Astrocyte of the hippocampus (primary cell): ENCODE measurements around the gene TRAPPC2L.
"Not testable (repeated sequence)": the region's sequence is repeated elsewhere in the genome, so short reads cannot be mapped to it uniquely, and the experiment has no call there.

Experiments used
- DNase-seq: peaks from one replicate; pipeline ENCODE4 v3.0.0; 2011; ENCODE audit warnings: low read depth, low spot score

TRAPPC2L gene

DNA sequence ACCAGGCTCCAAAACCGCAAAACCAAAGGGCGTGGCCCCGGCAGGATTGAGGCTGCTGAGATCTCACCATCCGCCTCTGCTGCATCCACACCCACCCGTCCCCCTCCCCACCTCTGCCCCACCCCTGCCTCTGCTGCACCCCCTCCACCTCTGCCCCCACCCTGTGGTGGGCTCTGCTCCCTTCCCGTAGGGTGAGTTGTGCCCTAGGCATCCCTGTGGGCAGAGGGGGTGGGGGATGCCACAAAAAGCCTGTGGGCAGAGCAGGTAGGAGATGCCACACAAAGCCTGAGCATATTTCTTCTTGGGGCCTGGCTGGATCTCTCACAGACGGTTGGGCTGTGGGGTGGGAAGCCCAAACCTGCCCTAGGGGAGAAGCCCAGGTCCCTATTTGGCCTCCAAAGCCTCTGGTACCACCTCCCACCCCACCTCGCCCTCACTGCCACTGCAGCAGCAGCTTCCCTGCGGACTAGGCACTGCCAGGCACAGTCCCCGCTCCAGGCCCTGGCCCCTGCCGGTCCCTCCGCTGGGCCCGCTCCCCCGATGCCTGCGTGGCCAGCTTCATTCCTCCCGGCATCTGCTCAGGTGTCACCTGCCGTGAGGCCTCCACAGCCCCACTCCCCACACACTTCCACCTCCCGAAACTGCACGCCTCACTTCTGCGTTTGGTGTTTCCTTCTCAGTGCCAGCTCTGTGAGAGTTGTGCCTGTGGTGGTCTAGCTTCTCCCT is 20.8 kb downstream of the TRAPPC2L start:
- no peak for DNase-seq

DNA sequence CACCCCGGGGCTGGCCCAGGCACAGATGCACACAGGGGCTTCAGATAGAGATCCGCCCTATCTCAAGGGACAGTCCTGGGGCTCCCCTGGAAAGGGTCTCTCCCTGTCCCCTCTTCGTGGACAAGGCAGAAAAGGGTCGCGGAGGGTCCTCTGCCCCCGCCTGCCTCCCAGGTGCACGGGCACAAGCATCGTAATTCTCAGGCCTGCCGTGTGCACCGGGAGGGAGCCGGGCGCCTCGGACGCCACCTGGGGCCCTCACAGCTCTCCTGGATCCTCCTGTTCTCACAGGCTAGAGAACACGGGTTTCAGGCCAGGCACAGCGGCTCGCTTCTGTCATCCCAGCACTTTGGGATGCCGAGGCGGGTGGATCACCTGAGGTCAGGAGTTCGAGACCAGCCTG is 21.4 kb downstream of the TRAPPC2L start:
- DNase-seq = no peak

DNA sequence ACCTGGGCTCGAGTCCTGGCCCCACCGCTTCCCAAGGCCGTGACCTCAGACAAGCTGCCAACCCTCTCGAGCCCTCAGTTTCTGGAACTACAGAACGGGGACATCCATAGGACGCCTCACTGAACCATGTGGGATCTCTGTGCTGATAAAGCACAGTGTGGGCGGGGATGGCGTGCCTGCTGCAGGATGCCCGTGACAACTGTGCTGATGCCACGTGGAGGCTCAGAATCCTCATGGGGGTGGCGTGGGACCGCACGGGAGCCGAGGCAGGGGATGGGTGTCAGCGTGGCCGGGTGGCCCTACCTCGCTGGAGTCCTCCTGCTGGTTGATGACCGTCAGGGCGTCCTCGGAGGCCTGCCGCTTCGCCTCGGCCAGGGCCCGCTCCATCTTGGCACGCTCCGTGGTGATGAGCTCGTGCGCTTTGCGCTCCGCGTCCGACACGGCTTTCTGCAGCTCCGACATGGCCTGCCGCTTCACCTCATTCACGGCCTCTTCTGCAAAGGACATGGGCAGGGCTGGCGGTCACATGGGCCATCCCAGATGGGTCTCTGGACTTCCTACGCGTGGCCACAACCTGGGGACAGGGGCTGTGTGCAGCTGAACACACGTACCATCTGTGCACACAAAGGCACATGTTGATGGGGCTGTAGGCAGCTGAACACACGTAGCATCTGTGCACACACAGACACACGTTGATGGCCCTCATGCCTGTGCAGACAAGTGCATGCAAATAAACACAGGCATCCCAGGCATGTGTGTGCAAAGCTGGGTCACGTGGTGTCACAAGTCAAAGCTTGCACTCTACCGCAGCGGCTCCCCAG is 22.2 kb downstream of the TRAPPC2L start:
- DNase-seq = no peak

DNA sequence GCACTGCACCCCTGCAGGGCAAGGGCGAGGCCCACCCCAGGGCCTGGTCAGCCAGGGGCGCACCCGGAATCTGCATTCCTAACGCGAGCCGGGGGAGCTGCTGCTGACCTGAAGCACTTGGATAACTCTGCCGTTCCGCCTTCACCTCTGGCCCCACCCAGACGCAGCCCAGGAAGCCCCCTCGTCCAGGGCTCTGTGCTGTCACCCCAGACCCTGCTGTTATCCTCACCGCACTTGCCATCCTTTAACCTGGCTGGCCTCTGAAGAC is 22.8 kb downstream of the TRAPPC2L start:
- no peak for DNase-seq

DNA sequence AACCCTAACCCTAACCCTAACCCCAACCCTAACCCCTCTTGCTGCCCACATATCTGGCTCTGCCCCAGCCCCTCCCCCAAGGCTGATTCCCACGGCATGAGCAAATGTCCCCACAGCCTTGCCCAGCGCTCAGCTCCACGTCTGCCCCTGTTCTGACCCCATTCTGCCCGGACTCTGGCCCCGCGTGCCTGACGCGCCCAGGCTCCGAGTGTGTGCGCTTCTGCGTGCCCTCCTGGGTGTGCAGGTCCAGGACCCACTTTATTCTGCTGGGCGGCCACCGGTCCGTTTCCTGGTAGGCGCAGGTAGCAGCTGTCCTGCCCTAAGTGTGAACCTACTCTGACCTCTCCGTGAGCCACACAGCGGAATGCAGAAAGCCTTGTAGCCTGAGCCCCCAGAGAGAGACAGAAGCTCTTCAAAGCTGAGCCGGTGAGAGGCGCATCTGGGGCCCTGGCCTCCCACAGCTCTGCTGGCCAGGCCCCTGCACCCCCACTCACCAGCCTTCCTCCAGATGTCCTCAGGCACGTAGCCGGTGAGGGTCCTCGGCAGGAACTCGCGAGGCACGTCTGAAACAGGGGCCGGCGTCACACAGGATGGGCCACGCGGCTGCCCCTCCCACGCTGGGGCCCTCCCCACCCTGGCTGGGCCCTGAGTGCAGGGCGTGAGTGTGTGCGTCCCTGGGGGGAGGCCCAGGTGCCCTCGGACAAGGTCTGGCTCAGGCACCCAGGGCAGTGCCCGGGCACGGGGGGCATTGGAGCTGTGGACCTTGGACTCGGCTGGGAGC is 23.5 kb downstream of the TRAPPC2L start:
- no peak for DNase-seq

DNA sequence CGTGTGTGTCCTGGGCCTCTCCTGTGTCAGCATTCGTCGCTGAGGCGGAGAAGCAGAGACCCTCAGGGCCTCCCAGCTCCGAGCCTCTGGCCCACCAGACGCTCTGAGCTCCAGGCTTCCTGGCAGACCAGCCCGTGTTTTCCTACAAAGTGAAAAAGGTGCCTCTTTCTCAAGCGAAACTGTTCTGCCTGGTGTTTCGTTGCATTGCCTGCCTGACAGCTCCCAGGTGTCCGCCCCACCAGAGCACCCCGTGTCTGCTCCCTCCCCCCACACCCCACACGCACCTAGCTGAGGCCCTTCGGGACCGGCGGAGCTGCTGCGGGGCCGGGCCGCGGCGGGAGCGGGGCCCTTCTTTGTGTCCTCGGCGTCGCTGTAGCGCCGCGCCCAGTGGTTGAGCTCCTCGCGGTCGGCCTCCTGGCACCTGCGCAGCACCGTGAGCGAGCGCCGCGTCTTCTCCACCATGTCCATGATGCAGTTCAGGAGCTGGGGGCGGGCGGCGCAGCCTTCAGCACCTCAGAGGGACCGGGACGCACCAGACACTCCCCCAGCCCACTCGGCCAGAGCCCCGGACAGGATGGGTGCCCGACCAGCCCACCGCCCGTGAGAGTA is 24.2 kb downstream of the TRAPPC2L start:
- peak; percentile 26 for DNase-seq

DNA sequence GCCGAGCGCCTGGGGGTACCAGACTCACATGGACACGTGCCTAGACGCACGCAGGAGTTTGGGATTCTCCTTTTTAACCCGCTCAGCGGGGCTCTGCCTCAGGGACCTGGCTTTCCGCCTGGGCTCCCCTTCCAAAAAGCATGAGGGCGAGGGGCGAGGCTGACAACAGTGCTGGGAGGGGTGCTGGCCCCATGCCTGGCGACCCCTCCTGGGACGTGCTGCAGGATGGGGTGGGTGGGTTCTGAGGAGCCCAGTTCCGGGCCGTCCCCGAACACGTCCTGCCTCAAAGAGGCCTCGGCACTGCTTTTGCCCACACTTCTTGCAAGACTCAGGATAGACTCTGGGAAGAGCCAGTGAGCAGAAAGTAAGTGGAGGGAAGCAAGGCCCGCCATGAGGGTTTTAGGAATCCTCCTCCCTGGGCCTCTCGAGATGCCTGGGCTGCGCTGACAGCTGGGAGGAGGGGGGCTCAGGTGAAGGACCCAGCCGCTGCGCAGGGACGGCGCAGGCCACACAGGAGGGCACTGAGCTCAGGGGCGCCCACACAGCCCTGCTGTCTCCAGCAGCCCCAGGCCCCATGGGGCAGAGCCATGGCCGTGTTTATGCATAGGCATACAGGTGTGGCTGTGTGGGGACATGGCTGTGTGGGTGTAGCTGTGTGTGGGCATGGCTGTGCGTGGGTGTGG is 24.9 kb downstream of the TRAPPC2L start:
- no peak for DNase-seq

DNA sequence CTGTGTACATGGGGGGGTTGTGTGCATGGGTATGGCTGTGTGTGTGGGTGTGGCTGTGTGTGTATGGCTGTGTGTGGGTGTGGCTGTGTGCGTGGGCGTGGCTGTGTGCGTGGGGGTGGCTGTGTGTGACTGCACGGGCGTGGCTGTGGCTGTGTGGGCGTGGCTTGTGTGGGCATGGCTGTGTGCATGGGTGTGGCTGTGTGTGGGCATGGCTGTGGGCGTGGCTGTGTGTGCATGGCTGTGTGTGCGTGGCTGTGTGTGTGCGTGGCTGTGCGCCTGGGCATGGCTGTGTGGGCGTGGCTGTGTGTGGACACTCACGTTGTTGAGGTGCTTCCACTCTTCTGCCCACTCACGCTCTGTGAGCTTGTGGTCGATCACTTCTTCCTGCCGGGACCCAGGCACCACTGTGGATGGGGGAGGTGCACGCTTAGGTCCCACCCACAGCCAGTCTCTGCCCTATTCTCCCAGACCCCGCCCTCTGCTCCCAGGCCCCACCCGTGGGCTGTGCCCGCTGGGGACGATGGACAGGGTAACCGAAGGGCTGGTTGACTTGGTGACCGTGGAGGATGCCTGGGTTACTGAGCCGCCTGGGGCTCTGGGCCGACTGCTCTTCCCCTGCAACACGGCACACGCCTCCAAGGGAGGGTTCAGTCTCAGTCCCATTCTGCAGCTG is 25.6 kb downstream of the TRAPPC2L start:
- DNase-seq = no peak

DNA sequence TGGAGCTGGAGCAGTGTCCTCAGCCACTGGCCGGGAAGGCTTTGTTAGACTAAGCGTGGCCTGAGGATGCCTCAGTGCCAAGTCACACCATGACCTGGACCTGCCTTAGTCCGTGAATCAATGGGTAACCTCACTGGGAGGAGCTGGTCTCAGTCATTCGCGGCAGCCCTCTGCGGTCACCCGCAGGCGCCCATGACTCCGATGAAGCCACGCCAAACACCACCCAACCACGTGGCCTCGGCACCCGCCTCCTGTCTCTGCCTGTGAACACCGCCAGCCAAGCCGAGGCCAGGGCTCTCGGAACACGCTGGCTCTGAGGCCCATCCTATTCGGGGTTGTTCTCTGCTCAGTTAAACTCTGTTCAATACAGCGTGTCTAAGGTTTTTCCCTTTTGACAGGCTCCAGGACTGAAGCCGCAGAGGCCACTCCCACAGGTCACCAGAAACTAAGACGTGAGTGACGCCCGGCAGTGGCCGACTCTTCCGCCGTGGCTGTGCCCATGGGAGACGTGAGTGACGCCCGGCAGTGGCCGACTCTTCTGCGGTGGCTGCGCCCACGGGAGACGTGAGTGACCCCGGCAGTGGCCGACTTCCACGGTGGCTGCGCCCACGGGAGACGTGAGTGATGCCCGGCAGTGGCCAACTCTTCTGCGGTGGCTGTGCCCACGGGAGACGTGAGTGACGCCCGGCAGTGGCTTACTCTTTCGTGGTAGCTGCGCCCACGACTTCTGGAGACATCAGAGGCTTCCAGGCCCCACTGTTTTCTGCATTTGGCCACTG is 26.4 kb downstream of the TRAPPC2L start:
- DNase-seq = no peak

DNA sequence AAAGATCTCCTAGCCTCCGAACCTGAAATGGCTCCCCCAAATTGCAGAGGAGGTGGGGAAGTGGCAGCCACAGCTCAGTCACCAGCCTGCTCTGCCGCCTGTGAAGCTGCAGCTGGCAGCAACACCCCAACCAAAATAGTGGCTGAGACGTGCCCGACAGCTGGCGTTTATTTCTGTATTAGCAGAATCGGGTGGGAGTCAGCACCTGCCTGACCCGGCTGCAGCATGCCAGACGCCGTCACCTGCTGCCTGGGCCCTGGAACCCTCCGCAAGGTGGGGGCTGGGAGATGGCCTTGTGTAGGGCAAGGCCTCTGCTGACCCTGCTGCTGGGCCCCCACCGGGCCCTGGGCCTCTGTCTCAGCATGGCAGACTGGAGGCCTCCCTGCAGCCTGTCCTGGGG is 27.0 kb downstream of the TRAPPC2L start:
- DNase-seq = no peak

DNA sequence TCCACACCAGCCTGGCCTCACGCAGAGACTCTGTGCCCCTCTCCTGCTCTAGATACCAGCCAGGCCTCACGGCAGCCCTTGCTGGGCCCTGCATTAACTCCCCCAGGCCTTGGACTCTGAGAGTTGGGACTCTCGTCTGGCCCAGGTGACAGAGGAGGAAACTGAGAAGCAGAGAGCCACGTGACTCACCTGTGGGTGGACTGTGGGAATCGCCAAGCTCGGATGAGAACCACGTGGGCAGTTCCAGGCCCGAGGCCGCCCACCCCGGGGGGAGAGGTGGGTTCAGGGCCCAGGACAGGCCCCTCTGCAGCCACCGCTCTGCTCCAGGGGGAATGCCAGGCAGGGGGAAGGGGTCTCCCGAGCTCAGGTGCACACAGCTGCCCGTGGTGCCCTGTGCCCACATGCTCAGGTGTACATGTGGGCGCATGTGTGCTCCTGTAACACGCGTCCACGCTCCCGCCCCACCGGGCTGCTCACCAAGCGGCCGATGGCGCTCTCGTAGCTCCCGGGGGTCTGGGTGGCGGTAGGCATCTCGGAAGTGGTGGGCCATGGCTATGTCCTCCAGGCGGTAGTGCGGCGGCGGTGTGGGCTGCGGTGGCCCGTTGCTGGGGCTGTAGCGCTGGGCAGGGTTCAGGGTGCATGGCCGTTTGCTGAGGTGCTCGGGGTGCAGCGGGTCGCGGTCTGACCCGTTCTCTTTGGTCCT is 27.8 kb downstream of the TRAPPC2L start:
- no peak for DNase-seq

DNA sequence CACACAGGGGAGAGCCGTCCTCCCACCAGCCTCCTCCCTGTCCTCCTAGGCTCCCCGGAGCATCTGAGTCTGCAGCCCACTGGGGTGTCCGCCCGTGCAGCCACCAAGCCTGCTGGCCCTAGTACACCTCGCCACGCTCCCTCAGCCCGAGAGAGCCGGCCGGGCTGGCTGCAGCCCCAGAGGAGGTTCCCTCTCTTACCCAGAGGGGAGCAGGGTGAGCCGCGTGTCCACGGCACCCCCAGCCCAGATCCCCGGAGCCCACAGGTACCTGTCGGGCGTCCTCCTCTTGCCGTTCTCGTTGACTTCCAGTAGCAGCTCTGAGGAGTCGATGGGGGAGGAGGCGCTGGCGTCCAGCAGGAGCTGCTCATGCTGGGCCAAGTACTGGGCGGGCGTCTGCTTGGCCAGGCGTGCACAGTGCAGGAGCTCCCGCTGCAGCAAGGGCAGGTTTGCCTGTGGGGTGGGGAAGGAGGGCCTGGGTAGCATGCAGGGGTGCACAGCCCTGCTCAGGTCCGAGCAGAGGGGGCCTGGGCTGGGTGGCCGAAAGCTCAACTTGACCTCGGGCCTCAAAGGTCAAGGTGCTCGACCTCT is 28.9 kb downstream of the TRAPPC2L start:
- no peak for DNase-seq

DNA sequence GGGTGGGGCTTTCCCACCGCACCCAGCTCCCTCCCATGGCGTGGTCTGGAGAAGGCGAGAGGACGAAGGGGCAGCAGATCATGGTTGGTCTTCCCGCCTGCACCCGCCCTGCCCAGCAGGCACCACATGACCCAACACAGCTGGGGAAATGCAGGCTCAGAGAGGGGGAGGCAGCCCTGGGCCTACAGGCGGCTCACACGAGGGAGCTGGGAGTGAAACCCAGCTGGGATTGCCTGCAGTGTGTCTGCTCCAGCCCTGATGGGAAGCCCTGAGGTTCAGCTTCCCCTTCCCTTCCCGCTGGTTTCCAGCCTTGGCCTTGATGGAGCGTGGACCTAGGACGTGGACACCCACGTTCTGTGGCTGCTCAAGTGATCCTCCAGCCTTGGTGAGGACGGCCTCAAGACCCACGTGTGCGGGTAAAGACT is 29.5 kb downstream of the TRAPPC2L start:
- no peak for DNase-seq

DNA sequence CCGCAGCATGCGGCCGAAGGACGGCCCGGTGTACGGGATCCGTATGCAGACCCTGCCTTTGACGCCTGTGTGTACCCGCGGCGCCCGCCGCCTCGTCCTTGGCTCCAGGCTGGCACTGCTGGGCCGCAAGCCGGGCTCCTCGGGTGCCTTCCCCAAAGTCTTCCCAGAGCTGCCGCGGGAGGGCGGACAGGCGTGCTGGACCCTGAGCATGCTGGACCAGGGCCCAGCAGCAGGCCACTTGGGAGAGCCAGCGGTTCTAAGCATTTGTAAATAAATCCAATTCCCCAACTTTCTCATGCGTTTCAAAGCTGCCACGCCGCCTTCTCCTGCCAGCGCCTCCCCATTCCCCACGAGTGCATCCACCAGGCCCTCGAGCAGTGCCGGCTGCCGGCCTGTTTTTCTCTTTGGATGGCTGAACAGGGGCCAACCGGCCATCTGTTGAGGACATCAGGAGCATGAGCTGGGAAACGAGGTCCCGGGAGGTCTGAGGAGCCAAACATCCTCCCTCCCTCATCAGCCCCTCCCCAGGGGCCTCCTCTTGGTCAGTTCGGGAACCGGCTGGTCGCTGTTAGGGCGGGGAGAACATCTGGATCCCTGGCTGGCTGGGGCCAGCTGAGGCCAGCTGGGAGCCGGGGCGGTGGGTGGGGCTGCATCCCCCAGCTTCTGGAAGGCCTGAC is 30.1 kb downstream of the TRAPPC2L start:
- DNase-seq = no peak

DNA sequence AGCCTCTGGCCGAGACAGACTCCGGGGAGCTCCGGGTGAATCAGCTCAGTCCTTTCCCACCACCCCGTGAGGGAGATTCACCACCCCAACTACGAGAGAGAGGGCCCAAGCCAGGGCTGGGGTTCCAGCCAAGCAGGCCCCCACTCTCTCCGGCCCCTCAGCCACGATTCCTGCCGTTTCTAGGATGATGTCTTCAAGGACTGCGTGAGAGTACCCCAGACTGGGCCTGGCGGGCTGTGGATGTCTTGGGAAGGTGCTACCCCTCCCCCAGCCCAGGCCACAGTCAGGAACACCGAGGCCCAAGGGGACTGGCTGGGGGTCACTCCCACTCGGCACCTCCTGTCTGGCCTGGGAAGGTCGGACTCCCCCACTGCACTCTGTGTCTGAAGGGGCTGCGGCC is 31.1 kb downstream of the TRAPPC2L start:
- DNase-seq = no peak

DNA sequence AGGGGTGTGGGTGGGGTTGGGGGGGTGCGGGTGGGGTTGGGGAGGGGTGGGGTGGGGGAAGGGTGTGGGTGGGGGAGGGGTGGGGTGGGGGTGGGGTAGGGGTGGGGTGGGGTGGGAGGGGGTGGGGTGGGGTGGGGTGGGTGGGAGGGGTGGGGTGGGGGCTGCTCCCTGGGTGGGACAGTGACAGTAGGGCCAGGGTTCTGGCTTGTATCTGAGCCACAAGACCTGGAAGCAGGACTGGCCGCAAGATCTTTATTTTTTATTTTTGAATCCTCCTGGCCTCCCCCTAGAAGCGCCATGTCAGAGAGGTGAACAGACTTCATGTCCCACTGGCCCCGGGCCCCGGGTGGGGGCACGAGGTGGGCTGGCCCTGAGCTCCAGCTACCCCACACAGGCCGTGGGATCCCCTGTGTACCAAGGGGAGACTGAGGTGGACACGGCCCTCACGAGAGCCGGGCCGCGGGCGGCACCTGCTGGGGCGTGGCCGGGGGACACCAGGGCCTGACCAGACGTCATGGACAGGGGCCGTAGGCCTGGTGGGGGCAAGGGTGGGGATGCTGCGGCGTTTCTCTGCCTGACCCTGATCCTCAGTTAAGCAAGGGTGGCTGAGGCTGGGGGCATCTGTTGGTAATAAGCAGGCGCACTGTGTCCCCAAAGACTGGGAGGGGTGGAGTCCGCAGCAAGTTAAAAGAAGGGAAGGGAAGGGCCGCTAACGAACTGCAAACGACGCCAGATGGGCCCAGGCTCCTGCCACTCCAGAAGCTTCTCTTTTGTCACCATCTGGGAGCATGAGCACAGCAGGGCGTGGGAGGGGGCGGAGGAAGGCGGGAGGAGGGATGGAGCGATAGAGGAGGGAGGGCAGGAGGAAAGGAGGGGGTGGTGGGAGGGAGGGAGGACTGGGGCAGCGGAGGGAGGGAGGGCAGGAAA is 31.8 kb downstream of the TRAPPC2L start:
- DNase-seq = no peak

DNA sequence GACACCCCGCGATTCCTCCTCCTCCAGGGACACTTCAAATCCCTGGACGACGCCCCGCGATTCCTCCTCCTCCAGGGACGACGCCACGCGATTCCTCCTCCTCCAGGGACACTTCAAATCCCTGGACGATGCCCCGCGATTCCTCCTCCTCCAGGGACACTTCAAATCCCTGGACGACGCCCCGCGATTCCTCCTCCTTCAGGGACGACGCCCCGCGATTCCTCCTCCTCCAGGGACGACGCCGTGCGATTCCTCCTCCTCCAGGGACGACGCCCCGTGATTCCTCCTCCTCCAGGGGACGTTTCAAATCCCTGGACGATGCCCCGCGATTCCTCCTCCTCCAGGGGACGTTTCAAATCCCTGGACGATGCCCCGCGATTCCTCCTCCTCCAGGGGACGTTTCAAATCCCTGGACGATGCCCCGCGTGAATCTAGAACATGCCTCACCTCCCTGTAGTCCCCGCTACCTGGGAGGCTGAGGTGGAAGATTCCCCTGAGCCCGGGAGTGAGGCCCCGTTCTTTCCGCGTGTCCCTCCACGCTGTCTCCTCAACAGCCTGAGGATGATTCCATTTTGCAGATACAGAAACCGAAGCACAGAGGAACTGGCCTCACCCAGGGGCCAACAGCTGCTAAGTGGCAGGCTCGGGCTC is 32.9 kb downstream of the TRAPPC2L start:
- DNase-seq = not testable (repeated sequence)
